OCI-LY7 (cell line): ENCODE data around the gene CNOT6. TPM values are rescaled to one million over a fixed set of nuclear protein-coding genes. Genes with fewer than 3 reads are reported as not detected.

ENCODE experiments used
- BruUV-seq: library from RNA; stranded (reverse); fragments of 400-500 nt; replicated peaks from 2 replicates; lab custom pipeline; 2021; lab: Mats Ljungman, UMichigan
- CTCF ChIA-PET: fragments of 300-600 bp; sonication (Branson Sonifier 250); formaldehyde crosslinking; loops from one replicate; lab custom pipeline; 2022; ENCODE audit warnings: antibody characterized with exemption; ENCODE audit not compliant: unreplicated experiment; lab: Charles Lee
- POLR2A ChIA-PET: fragments of 300-600 bp; sonication (Branson Sonifier 250); formaldehyde crosslinking; loops from one replicate; lab custom pipeline; 2022; ENCODE audit warnings: antibody characterized with exemption; lab: Charles Lee
- DNase-seq: peaks from one replicate; pipeline ENCODE4 v3.0.0-alpha.2; 2015; ENCODE audit warnings: low spot score
- H2AFZ ChIP-seq: fragments of 200-600 bp; sonication (generic), shearing (Covaris generic); 2 replicates; pipeline ENCODE4 v1.6.1; 2014; ENCODE audit warnings: mild to moderate bottlenecking, antibody characterized with exemption, low read length, moderate library complexity
- H3K27ac ChIP-seq: fragments of 200-600 bp; sonication (generic); 2 replicates; pipeline ENCODE4 v1.5.1; 2014; ENCODE audit warnings: mixed run types, low read depth, mild to moderate bottlenecking, moderate library complexity, low read length, inconsistent platforms; ENCODE audit not compliant: poor library complexity, severe bottlenecking
- H3K36me3 ChIP-seq: fragments of 200-600 bp; sonication (generic); 2 replicates; pipeline ENCODE4 v1.6.1; 2014; ENCODE audit warnings: mild to moderate bottlenecking, antibody characterized with exemption, low read length, moderate library complexity, mixed read lengths; ENCODE audit not compliant: insufficient read depth
- H3K4me1 ChIP-seq: fragments of 200-600 bp; sonication (generic); 2 replicates; pipeline ENCODE4 v1.5.1; 2014; ENCODE audit warnings: mild to moderate bottlenecking, low read length; ENCODE audit not compliant: insufficient read depth, poor library complexity, severe bottlenecking
- H3K4me2 ChIP-seq: fragments of 200-600 bp; sonication (generic); 2 replicates; pipeline ENCODE4 v1.6.1; 2014; ENCODE audit warnings: mild to moderate bottlenecking, low read length
- H3K4me3 ChIP-seq: fragments of 200-600 bp; sonication (generic); 2 replicates; pipeline ENCODE4 v1.5.1; 2014; ENCODE audit warnings: mild to moderate bottlenecking, low read depth, low read length; ENCODE audit not compliant: poor library complexity, severe bottlenecking
- H3K79me2 ChIP-seq: fragments of 200-600 bp; sonication (generic); 2 replicates; pipeline ENCODE4 v1.6.1; 2016; ENCODE audit warnings: low read depth, mild to moderate bottlenecking, low read length, moderate library complexity, mixed read lengths; ENCODE audit not compliant: insufficient read depth
- H3K9me2 ChIP-seq: fragments of 200-600 bp; sonication (generic); 2 replicates; pipeline ENCODE4 v1.6.1; 2016; ENCODE audit warnings: mild to moderate bottlenecking, low read length, mixed read lengths; ENCODE audit not compliant: insufficient read depth
- H3K9me3 ChIP-seq: fragments of 200-600 bp; sonication (generic); 2 replicates; pipeline ENCODE4 v1.6.1; 2014; ENCODE audit warnings: mild to moderate bottlenecking, mixed run types, low read length, mixed read lengths
- H4K20me1 ChIP-seq: fragments of 200-600 bp; sonication (generic); 2 replicates; pipeline ENCODE4 v1.6.1; 2014; ENCODE audit warnings: mild to moderate bottlenecking, antibody characterized with exemption, low read length, moderate library complexity, mixed read lengths; ENCODE audit not compliant: insufficient read depth
- CTCF ChIP-seq: fragments of 200-600 bp; sonication (generic); conservative IDR thresholded peaks from 2 replicates; pipeline ENCODE4 v1.5.1; 2014; ENCODE audit warnings: mild to moderate bottlenecking, antibody characterized with exemption, low read length, moderate library complexity, mixed read lengths
- EZH2phosphoT487 ChIP-seq: fragments of 200-600 bp; sonication (generic); IDR thresholded peaks from 2 replicates; pipeline ENCODE4 v1.6.1; 2018; ENCODE audit warnings: low read depth, borderline replicate concordance, mild to moderate bottlenecking, mixed run types, antibody characterized with exemption, low read length, moderate library complexity, mixed read lengths
- intact Hi-C: fragments of 100-400 bp; cut with micrococcal nuclease; formaldehyde crosslinking; loops from one replicate; pipeline ENCODE4 v1.10.0; 2022; ENCODE audit not compliant: unreplicated experiment
- total RNA-seq, 2 experiments: library from RNA; depleted of rRNA in 1 of 2; stranded (reverse); fragments of >200 nt in 1 of 2; shearing (Covaris generic) in 1 of 2; gene quantifications; 2 replicates each; pipeline ENCODE4 v1.2.3, GENCODE V29; 2014 to 2022

CNOT6 gene
- total RNA-seq, 2 experiments from 2014 or later, result 9.4 to 30.1 TPM

GRCh38 chr5:180486636-180487149 is 7.5 kb upstream of the CNOT6 start:
- Histone ChIP-seq H3K36me3 (no peaks in the 10 kb centered on the region), H3K27ac (no peak overlapping the region), H2AFZ (no peak overlapping the region), H3K4me3 (no peak overlapping the region), H4K20me1 (no peaks in the 10 kb centered on the region), H3K4me2 (no peak overlapping the region), H3K9me3 (no peaks in the 10 kb centered on the region), H3K79me2 (no peaks in the 10 kb centered on the region), H3K4me1 (no peaks in the 10 kb centered on the region), H3K9me2 (no peaks in the 10 kb centered on the region)
- no peak for DNase-seq
- no peak for TF ChIP-seq EZH2phosphoT487
- TF ChIP-seq CTCF, result no peak
- intact Hi-C loops, result no loop called here
- CTCF ChIA-PET, result no interaction called here
- BruUV-seq, result no TSS peak
- POLR2A ChIA-PET, result no interaction called here

GRCh38 chr5:180487556-180487955 is 6.6 kb upstream of the CNOT6 start:
- no peaks in the 10 kb centered on the region for H3K9me2 ChIP-seq
- no peak overlapping the region for H3K27ac ChIP-seq
- H3K36me3 ChIP-seq, result no peaks in the 10 kb centered on the region
- H3K79me2 ChIP-seq, result no peaks in the 10 kb centered on the region
- intact Hi-C loops, result no loop called here
- no peak overlapping the region for H3K4me2 ChIP-seq
- ChIA-PET POLR2A (interaction anchor here (0.5 kb wide), 1 partner anchor 175 kb away, joined by 3 read pairs; no protein-coding TSS in a partner anchor), CTCF (no interaction called here)
- no peaks in the 10 kb centered on the region for H3K4me1 ChIP-seq
- no peaks in the 10 kb centered on the region for H3K9me3 ChIP-seq
- H2AFZ ChIP-seq, result no peak overlapping the region
- no peak for DNase-seq
- no peak overlapping the region for H3K4me3 ChIP-seq
- TF ChIP-seq EZH2phosphoT487 (no peak), CTCF (no peak)
- H4K20me1 ChIP-seq, result no peaks in the 10 kb centered on the region
- no TSS peak for BruUV-seq

GRCh38 chr5:180491496-180491895 is 2.7 kb upstream of the CNOT6 start:
- intact Hi-C loops, result loop anchor here (10.0 kb wide), 1 partner anchor 667 kb away; the partner anchor contains the start of gene SQSTM1

More at GRCh38 chr5:180491496-180491895, 2.7 kb upstream of the CNOT6 start:
- TF ChIP-seq EZH2phosphoT487 (no peak), CTCF (no peak)
- no TSS peak for BruUV-seq
- Histone ChIP-seq H3K9me3 (peaks cover 4% of the 10 kb centered on the region), H3K36me3 (peaks cover 7% of the 10 kb centered on the region), H3K4me3 (no peak overlapping the region), H3K4me2 (no peak overlapping the region), H3K4me1 (peaks cover 14% of the 10 kb centered on the region), H3K9me2 (no peaks in the 10 kb centered on the region), H3K79me2 (peaks cover 17% of the 10 kb centered on the region), H2AFZ (no peak overlapping the region), H4K20me1 (peaks cover 12% of the 10 kb centered on the region; the same call in 1 of the 2 replicates), H3K27ac (no peak overlapping the region)
- DNase-seq, result no peak
- CTCF ChIA-PET, result no interaction called here
- POLR2A ChIA-PET, result no interaction called here
